Tibial artery (tissue), 4 donors: ENCODE measurements around the gene CELF5.

Experiments used
- DNase-seq, 2 donors: peaks; one replicate each; pipeline ENCODE4 v3.0.0-alpha.2; 2019
- H3K27ac ChIP-seq, 2 donors: fragments of 200-600 bp; sonication (generic) in 1 of 2; 1 replicate in 1 of 2; 2 replicates in 1 of 2; pipeline ENCODE4 v1.5.1; 2018 to 2019; ENCODE audit warnings: mild to moderate bottlenecking in 1 of 2
- H3K27me3 ChIP-seq, 2 donors: fragments of 200-600 bp; sonication (generic) in 1 of 2; one replicate each; pipeline versions ENCODE4 v1.5.1 to v1.6.0; 2016 to 2019
- H3K36me3 ChIP-seq, 3 donors: fragments of 200-600 bp; sonication (generic) in 2 of 3; one replicate each; pipeline ENCODE4 v1.5.1; 2016 to 2019; ENCODE audit warnings: mild to moderate bottlenecking in 2 of 3
- H3K4me1 ChIP-seq, 4 donors: fragments of 200-600 bp; sonication (generic) in 2 of 4; 1 replicate in 3 of 4; 2 replicates in 1 of 4; pipeline ENCODE4 v1.5.1; 2016 to 2019
- H3K4me3 ChIP-seq, 2 donors: fragments of 200-600 bp; sonication (generic) in 1 of 2; 1 replicate in 1 of 2; 2 replicates in 1 of 2; pipeline ENCODE4 v1.5.1; 2018 to 2019; ENCODE audit warnings: mild to moderate bottlenecking in 2 of 2
- H3K9me3 ChIP-seq, 3 donors: fragments of 200-600 bp; sonication (generic) in 1 of 3; one replicate each; pipeline ENCODE4 v1.5.1; 2016 to 2019
- CTCF ChIP-seq, 2 experiments: fragments of 200-600 bp in 1 of 2; fragments of 450-650 bp in 1 of 2; IDR thresholded peaks; one replicate each; pipeline ENCODE4 v1.5.1; 2017 to 2019; ENCODE audit warnings: antibody characterized with exemption in 2 of 2, mild to moderate bottlenecking in 1 of 2, moderate library complexity in 1 of 2
- intact Hi-C: fragments of 100-400 bp; cut with DNase I; formaldehyde crosslinking; loops from one replicate; pipeline ENCODE4 v1.15.0; 2023; ENCODE audit warnings: low total_unique reads

Gene CELF5

GRCh38 chr19:3229346-3229743 is 4.9 kb downstream of the CELF5 start:
- H3K27me3 ChIP-seq, result peaks cover 0 to 78% of the 10 kb centered on the region in 2 donors
- intact Hi-C loops, result loop anchor here (5.0 kb wide), 1 partner anchor 248 kb away; no protein-coding TSS in a partner anchor
- H3K4me3 ChIP-seq, result no peak overlapping the region

GRCh38 chr19:3229888-3230496 is 5.5 kb downstream of the CELF5 start:
- intact Hi-C loops, result loop anchor here (5.0 kb wide), 1 partner anchor 247 kb away; no protein-coding TSS in a partner anchor
- peaks cover 0 to 79% of the 10 kb centered on the region in 2 donors for H3K27me3 ChIP-seq

More at GRCh38 chr19:3229346-3229743, 4.9 kb downstream of the CELF5 start:
- Histone ChIP-seq H3K36me3 (no peaks in the 10 kb centered on the region), H3K27ac (no peak overlapping the region), H3K9me3 (no peaks in the 10 kb centered on the region), H3K4me1 (peaks cover 0 to 5% (median 2%) of the 10 kb centered on the region in 4 donors)
- TF ChIP-seq CTCF (IDR thresholded peaks at IDR 0.05), result no peak
- DNase-seq, result no peak

GRCh38 chr19:3231288-3231687 is 6.8 kb downstream of the CELF5 start:
- Histone ChIP-seq H3K9me3 (no peaks in the 10 kb centered on the region), H3K36me3 (no peaks in the 10 kb centered on the region), H3K27ac (no peak overlapping the region), H3K27me3 (peaks cover 0 to 66% of the 10 kb centered on the region in 2 donors), H3K4me1 (no peaks in the 10 kb centered on the region), H3K4me3 (no peak overlapping the region)
- DNase-seq, result no peak
- intact Hi-C loops, result no loop called here
- no peak for TF ChIP-seq CTCF (IDR thresholded peaks at IDR 0.05)

More at GRCh38 chr19:3229888-3230496, 5.5 kb downstream of the CELF5 start:
- no peak for TF ChIP-seq CTCF (IDR thresholded peaks at IDR 0.05)
- Histone ChIP-seq H3K9me3 (no peaks in the 10 kb centered on the region), H3K4me1 (peaks cover 0 to under 1% (median 0%) of the 10 kb centered on the region in 4 donors), H3K4me3 (no peak overlapping the region), H3K36me3 (no peaks in the 10 kb centered on the region), H3K27ac (no peak overlapping the region)
- no peak for DNase-seq

GRCh38 chr19:3233116-3233515 is 8.7 kb downstream of the CELF5 start:
- H3K4me3 ChIP-seq, result no peak overlapping the region
- H3K4me1 ChIP-seq, result no peaks in the 10 kb centered on the region
- peaks cover 0 to 47% of the 10 kb centered on the region in 2 donors for H3K27me3 ChIP-seq
- no peaks in the 10 kb centered on the region for H3K36me3 ChIP-seq
- TF ChIP-seq CTCF (IDR thresholded peaks at IDR 0.05), result no peak
- no peak overlapping the region for H3K27ac ChIP-seq
- no peaks in the 10 kb centered on the region for H3K9me3 ChIP-seq
- intact Hi-C loops, result no loop called here
- no peak for DNase-seq

- no peaks in the 10 kb centered on the region for H3K36me3 ChIP-seq
- no peak for TF ChIP-seq CTCF (IDR thresholded peaks at IDR 0.05)
- peaks cover 0 to 40% of the 10 kb centered on the region in 2 donors for H3K27me3 ChIP-seq
- H3K27ac ChIP-seq, result no peak overlapping the region
- H3K4me3 ChIP-seq, result no peak overlapping the region
- intact Hi-C loops, result no loop called here
- H3K4me1 ChIP-seq, result no peaks in the 10 kb centered on the region
- no peaks in the 10 kb centered on the region for H3K9me3 ChIP-seq
- no peak for DNase-seq
Observed at GRCh38 chr19:3233831-3234230, 9.4 kb downstream of the CELF5 start.
